IMR-90 (cell line): ENCODE measurements around the gene UGT1A10. TPM values are rescaled to one million over a fixed set of nuclear protein-coding genes. Genes with fewer than 3 reads are reported as not detected.

ENCODE experiments used
- ATAC-seq: fragments of 200-7000 bp; cut with Tn5 transposase; 2 replicates; pipeline ENCODE4 v1.9.1; 2020; ENCODE audit warnings: low read depth, mild to moderate bottlenecking, moderate library complexity
- BruUV-seq: library from RNA; stranded (reverse); fragments of 400-500 nt; replicated peaks from 2 replicates; lab custom pipeline; 2021; lab: Mats Ljungman, UMichigan
- CTCF ChIA-PET: fragments of 300-600 bp; formaldehyde crosslinking; extraction: SDS; loops from one replicate; lab custom pipeline; 2021; ENCODE audit warnings: antibody characterized with exemption; lab: Yijun Ruan, JAX
- POLR2A ChIA-PET: fragments of 300-600 bp; sonication (Branson Sonifier 250); formaldehyde crosslinking; loops from one replicate; lab custom pipeline; 2022; ENCODE audit warnings: antibody characterized with exemption; ENCODE audit not compliant: unreplicated experiment; lab: Charles Lee
- DNase-seq: peaks from one replicate; pipeline ENCODE4 v3.0.0; 2013
- H2AFZ ChIP-seq: replicated peaks from 2 replicates; pipeline ENCODE3; 2013; ENCODE audit warnings: low read length, mild to moderate bottlenecking; ENCODE audit not compliant: poor library complexity
- H2AK5ac ChIP-seq: 2 replicates; pipeline ENCODE4 v1.6.1; 2013; ENCODE audit warnings: low read depth, low read length, inconsistent platforms
- H2AK9ac ChIP-seq: replicated peaks from 2 replicates; pipeline ENCODE3; 2013; ENCODE audit warnings: mild to moderate bottlenecking, low read depth, low read length, moderate library complexity; ENCODE audit not compliant: poor library complexity
- H2BK120ac ChIP-seq: 2 replicates; pipeline ENCODE4 v1.6.1; 2013; ENCODE audit warnings: low read depth, low read length, inconsistent platforms
- H2BK15ac ChIP-seq: 3 replicates; pipeline ENCODE4 v1.6.1; 2013; ENCODE audit warnings: low read depth, low read length, inconsistent platforms
- H2BK20ac ChIP-seq: 2 replicates; pipeline ENCODE4 v1.6.1; 2013; ENCODE audit warnings: low read depth, mild to moderate bottlenecking, inconsistent platforms, low read length, moderate library complexity
- H2BK5ac ChIP-seq: 2 replicates; pipeline ENCODE4 v1.6.1; 2013; ENCODE audit warnings: mild to moderate bottlenecking, low read depth, low read length, inconsistent platforms; ENCODE audit not compliant: poor library complexity, severe bottlenecking
- H3K14ac ChIP-seq: replicated peaks from 2 replicates; pipeline ENCODE4 v1.6.1; 2013; ENCODE audit warnings: low read depth, low read length, inconsistent platforms
- H3K18ac ChIP-seq: 2 replicates; pipeline ENCODE4 v1.6.1; 2013; ENCODE audit warnings: low read depth, low read length, control low read depth
- H3K23ac ChIP-seq: 2 replicates; pipeline ENCODE4 v1.6.1; 2013; ENCODE audit warnings: low read depth, low read length, inconsistent platforms
- H3K27ac ChIP-seq: 2 replicates; pipeline ENCODE4 v1.5.1; 2013; ENCODE audit warnings: mild to moderate bottlenecking, control low read depth, low read length; ENCODE audit not compliant: insufficient read depth
- H3K27me3 ChIP-seq: 2 replicates; pipeline ENCODE4 v1.6.1; 2013; ENCODE audit warnings: low read length; ENCODE audit not compliant: control insufficient read depth, insufficient read depth
- H3K36me3 ChIP-seq: 2 replicates; pipeline ENCODE4 v1.6.1; 2013; ENCODE audit warnings: low read length, mixed read lengths; ENCODE audit not compliant: control insufficient read depth, insufficient read depth
- H3K4ac ChIP-seq: 2 replicates; pipeline ENCODE4 v1.6.1; 2013; ENCODE audit warnings: low read depth, low read length, inconsistent platforms
- H3K4me1 ChIP-seq: 2 replicates; pipeline ENCODE4 v1.6.1; 2013; ENCODE audit warnings: low read length, mixed read lengths; ENCODE audit not compliant: control insufficient read depth, insufficient read depth
- H3K4me2 ChIP-seq: 2 replicates; pipeline ENCODE4 v1.6.1; 2013; ENCODE audit warnings: low read depth, mild to moderate bottlenecking, control low read depth, low read length, moderate library complexity
- H3K4me3 ChIP-seq: 2 replicates; pipeline ENCODE4 v1.5.1; 2013; ENCODE audit warnings: low read depth, mild to moderate bottlenecking, control low read depth, low read length, moderate library complexity; ENCODE audit not compliant: insufficient read depth
- H3K56ac ChIP-seq: 2 replicates; pipeline ENCODE4 v1.6.1; 2013; ENCODE audit warnings: low read length, inconsistent platforms; ENCODE audit not compliant: insufficient read depth; ENCODE audit errors: extremely low read depth
- H3K79me1 ChIP-seq, 2 experiments: 2 replicates each; pipeline ENCODE4 v1.6.1; 2013; ENCODE audit warnings: low read length in 2 of 2, inconsistent platforms in 1 of 2, low read depth in 1 of 2
- H3K9ac ChIP-seq: 2 replicates; pipeline ENCODE4 v1.6.1; 2013; ENCODE audit warnings: low read depth, low read length, control low read depth
- H3K9me1 ChIP-seq: 2 replicates; pipeline ENCODE4 v1.6.1; 2013; ENCODE audit warnings: low read length, inconsistent platforms; ENCODE audit not compliant: insufficient read depth
- H3K9me3 ChIP-seq: 2 replicates; pipeline ENCODE4 v1.6.1; 2013; ENCODE audit warnings: low read length; ENCODE audit not compliant: control insufficient read depth, insufficient read depth
- H4K20me1 ChIP-seq: 2 replicates; pipeline ENCODE4 v1.6.1; 2013; ENCODE audit warnings: low read length, inconsistent platforms; ENCODE audit not compliant: insufficient read depth
- H4K5ac ChIP-seq: 2 replicates; pipeline ENCODE4 v1.6.1; 2013; ENCODE audit warnings: mild to moderate bottlenecking, low read depth, low read length, control low read depth
- H4K8ac ChIP-seq, 2 experiments: 2 replicates each; pipeline ENCODE4 v1.6.1; 2013; ENCODE audit warnings: low read depth in 2 of 2, low read length in 2 of 2, control low read depth in 1 of 2, inconsistent platforms in 1 of 2
- H4K91ac ChIP-seq: 2 replicates; pipeline ENCODE4 v1.6.1; 2013; ENCODE audit warnings: low read depth, low read length, inconsistent platforms; ENCODE audit not compliant: insufficient read depth
- BHLHE40 ChIP-seq: fragments of 150-350 bp; IDR thresholded peaks from 2 replicates; pipeline ENCODE4 v1.6.1; 2016; ENCODE audit warnings: mild to moderate bottlenecking, low read depth, low read length
- CEBPB ChIP-seq: IDR thresholded peaks from 2 replicates; pipeline ENCODE4 v1.6.1; 2012; ENCODE audit warnings: low read depth, low read length, improper control_type of control experiment
- CHD1 ChIP-seq: IDR thresholded peaks from 2 replicates; pipeline ENCODE4 v1.6.1; 2012; ENCODE audit warnings: low read depth, low read length, improper control_type of control experiment
- FOS ChIP-seq: fragments of 150-350 bp; IDR thresholded peaks from 2 replicates; pipeline ENCODE4 v1.6.1; 2016; ENCODE audit warnings: low read depth, low read length
- MAFK ChIP-seq: IDR thresholded peaks from 2 replicates; pipeline ENCODE4 v1.6.1; 2012; ENCODE audit warnings: low read depth, low read length, improper control_type of control experiment
- MAZ ChIP-seq: IDR thresholded peaks from 2 replicates; pipeline ENCODE4 v1.6.1; 2012; ENCODE audit warnings: low read depth, mild to moderate bottlenecking, low read length, improper control_type of control experiment, moderate library complexity, borderline replicate concordance
- MXI1 ChIP-seq: IDR thresholded peaks from 2 replicates; pipeline ENCODE4 v1.6.1; 2012; ENCODE audit warnings: low read depth, mild to moderate bottlenecking, low read length, moderate library complexity, borderline replicate concordance
- NFE2L2 ChIP-seq: fragments of 150-350 bp; IDR thresholded peaks from 2 replicates; pipeline ENCODE4 v1.6.1; 2016; ENCODE audit warnings: low read depth, mild to moderate bottlenecking, low read length
- POLR2A ChIP-seq: IDR thresholded peaks from 2 replicates; pipeline ENCODE4 v1.6.1; 2012; ENCODE audit warnings: mild to moderate bottlenecking, low read depth, low read length
- RAD21 ChIP-seq: IDR thresholded peaks from 2 replicates; pipeline ENCODE4 v1.6.1; 2012; ENCODE audit warnings: low read length, improper control_type of control experiment
- RCOR1 ChIP-seq: IDR thresholded peaks from 2 replicates; pipeline ENCODE4 v1.6.1; 2012; ENCODE audit warnings: mild to moderate bottlenecking, low read length, improper control_type of control experiment; ENCODE audit not compliant: insufficient replicate concordance
- RFX5 ChIP-seq: IDR thresholded peaks from 2 replicates; pipeline ENCODE4 v1.8.0; 2012; ENCODE audit warnings: low read depth, mild to moderate bottlenecking, low read length, moderate library complexity
- SMC3 ChIP-seq: fragments of 150-350 bp; IDR thresholded peaks from 2 replicates; pipeline ENCODE4 v1.6.1; 2016; ENCODE audit warnings: low read depth, mild to moderate bottlenecking, antibody characterized with exemption, low read length, moderate library complexity
- WGBS, 2 experiments: methylation state at CpG; one replicate each; pipeline versions ENCODE4 v1.1.5 to v1.1.7; 2013; ENCODE audit warnings: missing lambda C conversion rate in 2 of 2; ENCODE audit not compliant: insufficient read length in 1 of 2; ENCODE audit errors: extremely low coverage in 2 of 2; 5-methylcytosine and 5-hydroxymethylcytosine counted together
- dilution Hi-C: fragments of 300-500 bp; cut with HindIII; formaldehyde crosslinking; loops from one replicate; pipeline ENCODE4 v1.14.3; 2018; ENCODE audit warnings: low sequenced_read_pairs; ENCODE audit not compliant: unreplicated experiment
- in situ Hi-C: fragments of 300-500 bp; cut with MboI; formaldehyde crosslinking; loops from 3 replicates; pipeline ENCODE4 v1.14.3; 2019; ENCODE audit warnings: low sequenced_read_pairs, inconsistent platforms, mixed read lengths
- intact Hi-C: fragments of 100-400 bp; cut with micrococcal nuclease; formaldehyde crosslinking; loops from 2 replicates; pipeline ENCODE4 v1.10.0; 2022
- polyA plus RNA-seq, 3 experiments: library from polyadenylated mRNA; depleted of rRNA; stranded (reverse); fragments of >200 nt; gene quantifications; 2 replicates each; pipeline ENCODE4 v1.2.3, GENCODE V29; 2012; ENCODE audit warnings: low replicate concordance in 1 of 3
- total RNA-seq: library from RNA; depleted of rRNA; stranded (reverse); fragments of >200 nt; gene quantifications from 2 replicates; pipeline ENCODE4 v1.2.3, GENCODE V29; 2012
- TF ChIP-seq, protein P1 (sequence below): conservative IDR thresholded peaks from 2 replicates; pipeline ENCODE4 v1.5.1; 2012; ENCODE audit warnings: mild to moderate bottlenecking, low read depth, low read length, improper control_type of control experiment
- TF ChIP-seq, protein P2 (sequence below): fragments of 150-350 bp; IDR thresholded peaks from 2 replicates; pipeline ENCODE4 v1.6.1; 2017; ENCODE audit warnings: mild to moderate bottlenecking, antibody characterized with exemption, low read length, low read depth
- TF ChIP-seq, protein P3 (sequence below): fragments of 150-350 bp; IDR thresholded peaks from 2 replicates; pipeline ENCODE4 v1.6.1; 2016; ENCODE audit warnings: low read depth, mild to moderate bottlenecking, low read length, moderate library complexity, borderline replicate concordance

Gene UGT1A10
- total and polyA plus RNA-seq, 2 of the 4 experiments (the other 2 are of a cell fraction), result not detected

DNA sequence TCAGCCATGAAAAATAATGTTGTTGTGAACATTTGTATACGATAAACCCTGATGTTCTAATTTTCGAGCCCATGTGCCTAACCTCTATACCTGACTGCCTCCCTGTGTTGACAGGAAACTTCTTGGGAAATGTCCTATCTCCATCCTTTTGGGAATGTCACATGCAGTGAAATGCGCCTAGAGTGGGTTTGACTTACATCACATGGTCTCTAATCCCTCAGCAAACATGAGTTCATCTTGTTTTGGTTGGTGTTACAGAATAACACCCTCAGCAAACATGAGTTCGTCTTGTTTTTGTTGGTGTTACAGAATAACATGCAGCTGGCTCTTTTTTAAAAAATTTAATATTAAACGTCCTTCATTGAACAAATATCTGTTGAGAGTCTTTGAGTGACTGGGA, 52.1 kb downstream of the UGT1A10 start:
- Histone ChIP-seq H3K36me3 (no peaks in the 10 kb centered on the region), H3K9me1 (no peaks in the 10 kb centered on the region), H3K9ac (no peak overlapping the region), H4K20me1 (no peaks in the 10 kb centered on the region), H2AFZ (no peak overlapping the region), H3K79me1 (no peaks in the 10 kb centered on the region), H2BK5ac (no peak overlapping the region), H3K14ac (no peak overlapping the region), H3K4me3 (no peak overlapping the region), H3K27ac (no peak overlapping the region), H3K27me3 (peaks cover 4% of the 10 kb centered on the region), H4K91ac (no peak overlapping the region), H3K23ac (no peak overlapping the region), H3K4me2 (no peak overlapping the region), H4K5ac (no peak overlapping the region), H2BK120ac (no peak overlapping the region), H3K4ac (no peak overlapping the region), H3K4me1 (no peaks in the 10 kb centered on the region), H2BK15ac (no peak overlapping the region), H2AK9ac (no peak overlapping the region), H3K9me3 (no peaks in the 10 kb centered on the region), H2BK20ac (no peak overlapping the region), H3K18ac (no peak overlapping the region), H4K8ac (no peak overlapping the region), H3K56ac (no peak overlapping the region), H2AK5ac (no peak overlapping the region)
- ATAC-seq, result no peak
- no peak for DNase-seq
- intact Hi-C loops (no loop called here), dilution Hi-C loops (no loop called here), in situ Hi-C loops (no loop called here)
- WGBS, 2 experiments, result no CpG with 5 or more reads among the region's 5 CpGs
- ChIA-PET CTCF (no interaction called here), POLR2A (no interaction called here)
- TF ChIP-seq NFE2L2 (no peak), RAD21 (no peak), MXI1 (no peak), POLR2A (no peak), RFX5 (no peak), RCOR1 (no peak), CHD1 (no peak), MAFK (no peak), CEBPB (no peak), FOS (no peak), BHLHE40 (no peak), SMC3 (no peak), MAZ (no peak)
- TF ChIP-seq, protein P1, sequence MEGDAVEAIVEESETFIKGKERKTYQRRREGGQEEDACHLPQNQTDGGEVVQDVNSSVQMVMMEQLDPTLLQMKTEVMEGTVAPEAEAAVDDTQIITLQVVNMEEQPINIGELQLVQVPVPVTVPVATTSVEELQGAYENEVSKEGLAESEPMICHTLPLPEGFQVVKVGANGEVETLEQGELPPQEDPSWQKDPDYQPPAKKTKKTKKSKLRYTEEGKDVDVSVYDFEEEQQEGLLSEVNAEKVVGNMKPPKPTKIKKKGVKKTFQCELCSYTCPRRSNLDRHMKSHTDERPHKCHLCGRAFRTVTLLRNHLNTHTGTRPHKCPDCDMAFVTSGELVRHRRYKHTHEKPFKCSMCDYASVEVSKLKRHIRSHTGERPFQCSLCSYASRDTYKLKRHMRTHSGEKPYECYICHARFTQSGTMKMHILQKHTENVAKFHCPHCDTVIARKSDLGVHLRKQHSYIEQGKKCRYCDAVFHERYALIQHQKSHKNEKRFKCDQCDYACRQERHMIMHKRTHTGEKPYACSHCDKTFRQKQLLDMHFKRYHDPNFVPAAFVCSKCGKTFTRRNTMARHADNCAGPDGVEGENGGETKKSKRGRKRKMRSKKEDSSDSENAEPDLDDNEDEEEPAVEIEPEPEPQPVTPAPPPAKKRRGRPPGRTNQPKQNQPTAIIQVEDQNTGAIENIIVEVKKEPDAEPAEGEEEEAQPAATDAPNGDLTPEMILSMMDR, result no peak
- TF ChIP-seq, protein P2, sequence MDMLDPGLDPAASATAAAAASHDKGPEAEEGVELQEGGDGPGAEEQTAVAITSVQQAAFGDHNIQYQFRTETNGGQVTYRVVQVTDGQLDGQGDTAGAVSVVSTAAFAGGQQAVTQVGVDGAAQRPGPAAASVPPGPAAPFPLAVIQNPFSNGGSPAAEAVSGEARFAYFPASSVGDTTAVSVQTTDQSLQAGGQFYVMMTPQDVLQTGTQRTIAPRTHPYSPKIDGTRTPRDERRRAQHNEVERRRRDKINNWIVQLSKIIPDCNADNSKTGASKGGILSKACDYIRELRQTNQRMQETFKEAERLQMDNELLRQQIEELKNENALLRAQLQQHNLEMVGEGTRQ, result no peak
- TF ChIP-seq, protein P3, sequence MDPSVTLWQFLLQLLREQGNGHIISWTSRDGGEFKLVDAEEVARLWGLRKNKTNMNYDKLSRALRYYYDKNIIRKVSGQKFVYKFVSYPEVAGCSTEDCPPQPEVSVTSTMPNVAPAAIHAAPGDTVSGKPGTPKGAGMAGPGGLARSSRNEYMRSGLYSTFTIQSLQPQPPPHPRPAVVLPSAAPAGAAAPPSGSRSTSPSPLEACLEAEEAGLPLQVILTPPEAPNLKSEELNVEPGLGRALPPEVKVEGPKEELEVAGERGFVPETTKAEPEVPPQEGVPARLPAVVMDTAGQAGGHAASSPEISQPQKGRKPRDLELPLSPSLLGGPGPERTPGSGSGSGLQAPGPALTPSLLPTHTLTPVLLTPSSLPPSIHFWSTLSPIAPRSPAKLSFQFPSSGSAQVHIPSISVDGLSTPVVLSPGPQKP, result no peak
- BruUV-seq, result no TSS peak
